ENCODE results near the gene RGSL1.

The RGSL1 gene

GRCh38 chr1:182415789-182416188 lies 34.2 kb upstream of the RGSL1 start:
- Histone ChIP-seq H3K4me1 (ENCODE audit: control insufficient read depth, insufficient read depth, low read length, poor library complexity, severe bottlenecking) (no peaks in the 10 kb centered on the region), H3K36me3 (ENCODE audit: control insufficient read depth, insufficient read depth, low read length) (no peaks in the 10 kb centered on the region), H3K9me3 (ENCODE audit: control insufficient read depth, low read length) (no peaks in the 10 kb centered on the region), H3K4me3 (ENCODE audit: extremely low read depth, insufficient read depth, low read length, poor library complexity, severe bottlenecking) (no peak overlapping the region), H3K27ac (ENCODE audit: low read depth, low read length, severe bottlenecking) (no peak overlapping the region)
- no CpG with 5 or more reads among the region's 1 CpG for WGBS, 2 experiments (ENCODE audit: insufficient coverage in 2 of 2)

GRCh38 chr1:182426442-182427430 lies 23.2 kb upstream of the RGSL1 start:
- H3K36me3 ChIP-seq (ENCODE audit: control insufficient read depth, insufficient read depth, low read length) = no peaks in the 10 kb centered on the region
- WGBS, 2 experiments (ENCODE audit: insufficient coverage in 2 of 2) = 90 to 100% methylated on average over 3 to 5 of the region's 7 CpGs
- no peak overlapping the region for H3K27ac ChIP-seq (ENCODE audit: low read depth, low read length, severe bottlenecking)
- no peaks in the 10 kb centered on the region for H3K4me1 ChIP-seq (ENCODE audit: control insufficient read depth, insufficient read depth, low read length, poor library complexity, severe bottlenecking)
- no peak overlapping the region for H3K4me3 ChIP-seq (ENCODE audit: extremely low read depth, insufficient read depth, low read length, poor library complexity, severe bottlenecking)
- no peaks in the 10 kb centered on the region for H3K9me3 ChIP-seq (ENCODE audit: control insufficient read depth, low read length)

GRCh38 chr1:182428043-182428442 lies 21.9 kb upstream of the RGSL1 start:
- Histone ChIP-seq H3K27ac (ENCODE audit: low read depth, low read length, severe bottlenecking) (no peak overlapping the region), H3K9me3 (ENCODE audit: control insufficient read depth, low read length) (no peaks in the 10 kb centered on the region)
- WGBS, 2 experiments (ENCODE audit: insufficient coverage in 2 of 2) = 71% methylated on average over 2 of the region's 2 CpGs; no CpG with 5 or more reads in 1 of the 2 experiments

GRCh38 chr1:182430263-182431068 lies 19.5 kb upstream of the RGSL1 start:
- no peak overlapping the region for H3K27ac ChIP-seq (ENCODE audit: low read depth, low read length, severe bottlenecking)
- H3K4me1 ChIP-seq (ENCODE audit: control insufficient read depth, insufficient read depth, low read length, poor library complexity, severe bottlenecking) = no peaks in the 10 kb centered on the region
- 90 to 97% methylated on average over 6 of the region's 11 CpGs for WGBS, 2 experiments (ENCODE audit: insufficient coverage in 2 of 2)
- no peaks in the 10 kb centered on the region for H3K9me3 ChIP-seq (ENCODE audit: control insufficient read depth, low read length)
- no peaks in the 10 kb centered on the region for H3K36me3 ChIP-seq (ENCODE audit: control insufficient read depth, insufficient read depth, low read length)
- H3K4me3 ChIP-seq (ENCODE audit: extremely low read depth, insufficient read depth, low read length, poor library complexity, severe bottlenecking) = no peak overlapping the region

More at GRCh38 chr1:182428043-182428442, 21.9 kb upstream of the RGSL1 start:
- H3K36me3 ChIP-seq (ENCODE audit: control insufficient read depth, insufficient read depth, low read length) = no peaks in the 10 kb centered on the region
- no peaks in the 10 kb centered on the region for H3K4me1 ChIP-seq (ENCODE audit: control insufficient read depth, insufficient read depth, low read length, poor library complexity, severe bottlenecking)
- no peak overlapping the region for H3K4me3 ChIP-seq (ENCODE audit: extremely low read depth, insufficient read depth, low read length, poor library complexity, severe bottlenecking)

GRCh38 chr1:182431278-182431677 lies 18.7 kb upstream of the RGSL1 start:
- WGBS, 2 experiments (ENCODE audit: insufficient coverage in 2 of 2) = 92 to 100% methylated on average over 4 to 6 of the region's 7 CpGs
- Histone ChIP-seq H3K9me3 (ENCODE audit: control insufficient read depth, low read length) (no peaks in the 10 kb centered on the region), H3K4me3 (ENCODE audit: extremely low read depth, insufficient read depth, low read length, poor library complexity, severe bottlenecking) (no peak overlapping the region)

GRCh38 chr1:182433580-182433979 lies 16.4 kb upstream of the RGSL1 start:
- WGBS, 2 experiments (ENCODE audit: insufficient coverage in 2 of 2) = no CpG with 5 or more reads among the region's 1 CpG
- no peaks in the 10 kb centered on the region for H3K4me1 ChIP-seq (ENCODE audit: control insufficient read depth, insufficient read depth, low read length, poor library complexity, severe bottlenecking)
- no peak overlapping the region for H3K4me3 ChIP-seq (ENCODE audit: extremely low read depth, insufficient read depth, low read length, poor library complexity, severe bottlenecking)
- H3K36me3 ChIP-seq (ENCODE audit: control insufficient read depth, insufficient read depth, low read length) = no peaks in the 10 kb centered on the region
- H3K27ac ChIP-seq (ENCODE audit: low read depth, low read length, severe bottlenecking) = no peak overlapping the region
- no peaks in the 10 kb centered on the region for H3K9me3 ChIP-seq (ENCODE audit: control insufficient read depth, low read length)

More at GRCh38 chr1:182431278-182431677, 18.7 kb upstream of the RGSL1 start:
- no peaks in the 10 kb centered on the region for H3K4me1 ChIP-seq (ENCODE audit: control insufficient read depth, insufficient read depth, low read length, poor library complexity, severe bottlenecking)
- H3K36me3 ChIP-seq (ENCODE audit: control insufficient read depth, insufficient read depth, low read length) = no peaks in the 10 kb centered on the region
- no peak overlapping the region for H3K27ac ChIP-seq (ENCODE audit: low read depth, low read length, severe bottlenecking)

- WGBS, 2 experiments (ENCODE audit: insufficient coverage in 2 of 2) = 100% methylated on average over 1 of the region's 1 CpG; no CpG with 5 or more reads in 1 of the 2 experiments
- no peaks in the 10 kb centered on the region for H3K36me3 ChIP-seq (ENCODE audit: control insufficient read depth, insufficient read depth, low read length)
- no peaks in the 10 kb centered on the region for H3K9me3 ChIP-seq (ENCODE audit: control insufficient read depth, low read length)
- H3K27ac ChIP-seq (ENCODE audit: low read depth, low read length, severe bottlenecking) = no peak overlapping the region
- no peak overlapping the region for H3K4me3 ChIP-seq (ENCODE audit: extremely low read depth, insufficient read depth, low read length, poor library complexity, severe bottlenecking)
- H3K4me1 ChIP-seq (ENCODE audit: control insufficient read depth, insufficient read depth, low read length, poor library complexity, severe bottlenecking) = no peaks in the 10 kb centered on the region
Observed at GRCh38 chr1:182438326-182438725, 11.6 kb upstream of the RGSL1 start.

- no peaks in the 10 kb centered on the region for H3K4me1 ChIP-seq (ENCODE audit: control insufficient read depth, insufficient read depth, low read length, poor library complexity, severe bottlenecking)
- WGBS, 2 experiments (ENCODE audit: insufficient coverage in 2 of 2) = 93 to 100% methylated on average over 2 of the region's 3 CpGs
- H3K36me3 ChIP-seq (ENCODE audit: control insufficient read depth, insufficient read depth, low read length) = no peaks in the 10 kb centered on the region
- H3K4me3 ChIP-seq (ENCODE audit: extremely low read depth, insufficient read depth, low read length, poor library complexity, severe bottlenecking) = no peak overlapping the region
- H3K9me3 ChIP-seq (ENCODE audit: control insufficient read depth, low read length) = no peaks in the 10 kb centered on the region
- H3K27ac ChIP-seq (ENCODE audit: low read depth, low read length, severe bottlenecking) = no peak overlapping the region
Observed at GRCh38 chr1:182441719-182442118, 8.2 kb upstream of the RGSL1 start.

GRCh38 chr1:182442333-182442732 lies 7.6 kb upstream of the RGSL1 start:
- Histone ChIP-seq H3K36me3 (ENCODE audit: control insufficient read depth, insufficient read depth, low read length) (no peaks in the 10 kb centered on the region), H3K4me3 (ENCODE audit: extremely low read depth, insufficient read depth, low read length, poor library complexity, severe bottlenecking) (no peak overlapping the region), H3K4me1 (ENCODE audit: control insufficient read depth, insufficient read depth, low read length, poor library complexity, severe bottlenecking) (no peaks in the 10 kb centered on the region), H3K9me3 (ENCODE audit: control insufficient read depth, low read length) (no peaks in the 10 kb centered on the region), H3K27ac (ENCODE audit: low read depth, low read length, severe bottlenecking) (no peak overlapping the region)
- WGBS, 2 experiments (ENCODE audit: insufficient coverage in 2 of 2) = 43 to 100% methylated on average over 1 of the region's 1 CpG

- no peaks in the 10 kb centered on the region for H3K9me3 ChIP-seq (ENCODE audit: control insufficient read depth, low read length)
- H3K4me1 ChIP-seq (ENCODE audit: control insufficient read depth, insufficient read depth, low read length, poor library complexity, severe bottlenecking) = no peaks in the 10 kb centered on the region
- WGBS, 2 experiments (ENCODE audit: insufficient coverage in 2 of 2) = 84 to 89% methylated on average over 3 of the region's 4 CpGs
- H3K36me3 ChIP-seq (ENCODE audit: control insufficient read depth, insufficient read depth, low read length) = no peaks in the 10 kb centered on the region
- no peak overlapping the region for H3K4me3 ChIP-seq (ENCODE audit: extremely low read depth, insufficient read depth, low read length, poor library complexity, severe bottlenecking)
- no peak overlapping the region for H3K27ac ChIP-seq (ENCODE audit: low read depth, low read length, severe bottlenecking)
Observed at GRCh38 chr1:182444497-182444896, 5.4 kb upstream of the RGSL1 start.
